Type B pancreatic cell (in vitro differentiated cells): Measurements from ENCODE around the gene UGCG. TPM values are rescaled to one million over a fixed set of nuclear protein-coding genes. Genes with fewer than 3 reads are reported as not detected.
"Not testable (repeated sequence)": the region's sequence is repeated elsewhere in the genome, so short reads cannot be mapped to it uniquely, and the experiment has no call there.

Source experiments
- DNase-seq: peaks from one replicate; pipeline ENCODE4 v3.0.0; 2021; ENCODE audit warnings: mixed read lengths; ENCODE audit not compliant: unreplicated experiment; ENCODE audit errors: extremely low spot score
- H3K27ac Mint-ChIP-seq: 2 replicates; pipeline ENCODE4 v1.8.0; 2021; ENCODE audit warnings: mild to moderate bottlenecking, mixed read lengths
- H3K27me3 Mint-ChIP-seq: 2 replicates; pipeline ENCODE4 v1.8.0; 2021; ENCODE audit warnings: mixed read lengths
- H3K36me3 Mint-ChIP-seq: 2 replicates; pipeline ENCODE4 v1.8.0; 2021; ENCODE audit warnings: mixed read lengths
- H3K4me1 Mint-ChIP-seq: one replicate; pipeline ENCODE4 v1.8.0; 2021; ENCODE audit warnings: mixed read lengths; ENCODE audit not compliant: unreplicated experiment
- H3K4me3 Mint-ChIP-seq: 2 replicates; pipeline ENCODE4 v1.8.0; 2021; ENCODE audit warnings: mild to moderate bottlenecking, mixed read lengths
- H3K9me3 Mint-ChIP-seq: 2 replicates; pipeline ENCODE4 v1.8.0; 2021; ENCODE audit warnings: mixed read lengths
- total RNA-seq: library from RNA; stranded (reverse); gene quantifications from 2 replicates; pipeline ENCODE4 v1.2.1, GENCODE V29; 2021; ENCODE audit warnings: low replicate concordance
- TF ChIP-seq, protein P1 (sequence below): fragments of 200-600 bp; sonication (generic); conservative IDR thresholded peaks from 2 replicates; pipeline ENCODE4 v1.5.0; 2021; ENCODE audit warnings: antibody characterized with exemption, mild to moderate bottlenecking

Gene UGCG
- total RNA-seq, 1 donor from 2014 or later: 28.3 TPM

DNA sequence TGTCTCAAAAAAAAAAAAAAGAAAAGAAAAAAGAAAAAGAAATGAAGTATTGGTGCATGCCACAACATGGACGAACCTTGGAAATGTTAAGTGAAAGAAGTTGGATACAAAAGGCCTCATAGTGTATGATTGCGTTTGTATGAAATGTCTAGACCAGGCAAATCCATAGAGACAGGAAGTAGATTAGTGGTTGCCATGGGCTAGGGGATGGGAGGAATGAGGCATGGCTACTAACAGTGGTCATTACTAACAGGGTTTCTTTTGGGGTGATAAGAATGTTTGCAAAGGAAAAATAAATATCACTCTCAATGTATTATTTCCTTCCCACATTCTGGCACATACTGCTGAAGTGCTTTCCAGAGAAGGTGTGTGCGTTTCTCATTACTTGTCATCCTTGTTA lies 44.1 kb downstream of the UGCG start:
- Mint-ChIP-seq H3K4me1 (peaks cover 33% of the 10 kb centered on the region), H3K9me3 (peaks cover 4% of the 10 kb centered on the region), H3K36me3 (peaks cover 14% of the 10 kb centered on the region), H3K27me3 (no peaks in the 10 kb centered on the region), H3K27ac (no peak overlapping the region), H3K4me3 (no peak overlapping the region)
- TF ChIP-seq, protein P1, sequence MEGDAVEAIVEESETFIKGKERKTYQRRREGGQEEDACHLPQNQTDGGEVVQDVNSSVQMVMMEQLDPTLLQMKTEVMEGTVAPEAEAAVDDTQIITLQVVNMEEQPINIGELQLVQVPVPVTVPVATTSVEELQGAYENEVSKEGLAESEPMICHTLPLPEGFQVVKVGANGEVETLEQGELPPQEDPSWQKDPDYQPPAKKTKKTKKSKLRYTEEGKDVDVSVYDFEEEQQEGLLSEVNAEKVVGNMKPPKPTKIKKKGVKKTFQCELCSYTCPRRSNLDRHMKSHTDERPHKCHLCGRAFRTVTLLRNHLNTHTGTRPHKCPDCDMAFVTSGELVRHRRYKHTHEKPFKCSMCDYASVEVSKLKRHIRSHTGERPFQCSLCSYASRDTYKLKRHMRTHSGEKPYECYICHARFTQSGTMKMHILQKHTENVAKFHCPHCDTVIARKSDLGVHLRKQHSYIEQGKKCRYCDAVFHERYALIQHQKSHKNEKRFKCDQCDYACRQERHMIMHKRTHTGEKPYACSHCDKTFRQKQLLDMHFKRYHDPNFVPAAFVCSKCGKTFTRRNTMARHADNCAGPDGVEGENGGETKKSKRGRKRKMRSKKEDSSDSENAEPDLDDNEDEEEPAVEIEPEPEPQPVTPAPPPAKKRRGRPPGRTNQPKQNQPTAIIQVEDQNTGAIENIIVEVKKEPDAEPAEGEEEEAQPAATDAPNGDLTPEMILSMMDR: no peak
- no peak for DNase-seq

DNA sequence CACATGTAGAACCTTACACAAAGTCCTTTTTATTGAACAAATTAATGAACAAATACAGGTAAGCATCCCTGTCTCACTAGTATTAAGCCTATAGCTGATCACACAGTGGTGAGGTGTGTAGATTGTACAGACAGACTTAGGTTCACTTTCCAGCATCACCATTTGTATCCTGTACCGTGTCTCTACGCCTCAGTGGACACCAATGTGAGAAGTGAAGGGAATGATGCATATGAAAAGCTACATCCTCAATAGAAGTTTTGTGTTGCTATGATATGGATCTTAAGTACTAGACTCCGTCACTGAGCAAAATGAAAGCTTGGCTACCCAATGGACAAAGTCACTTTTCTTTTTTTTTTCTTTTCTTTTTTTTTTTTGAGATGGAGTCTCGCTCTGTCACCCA lies 46.6 kb downstream of the UGCG start:
- H3K27me3 Mint-ChIP-seq: no peaks in the 10 kb centered on the region
- peaks cover 5% of the 10 kb centered on the region for H3K36me3 Mint-ChIP-seq
- no peak overlapping the region for H3K27ac Mint-ChIP-seq
- H3K4me3 Mint-ChIP-seq: no peak overlapping the region
- H3K4me1 Mint-ChIP-seq: peaks cover 14% of the 10 kb centered on the region
- no peaks in the 10 kb centered on the region for H3K9me3 Mint-ChIP-seq
- DNase-seq: no peak
- TF ChIP-seq, protein P1: no peak

DNA sequence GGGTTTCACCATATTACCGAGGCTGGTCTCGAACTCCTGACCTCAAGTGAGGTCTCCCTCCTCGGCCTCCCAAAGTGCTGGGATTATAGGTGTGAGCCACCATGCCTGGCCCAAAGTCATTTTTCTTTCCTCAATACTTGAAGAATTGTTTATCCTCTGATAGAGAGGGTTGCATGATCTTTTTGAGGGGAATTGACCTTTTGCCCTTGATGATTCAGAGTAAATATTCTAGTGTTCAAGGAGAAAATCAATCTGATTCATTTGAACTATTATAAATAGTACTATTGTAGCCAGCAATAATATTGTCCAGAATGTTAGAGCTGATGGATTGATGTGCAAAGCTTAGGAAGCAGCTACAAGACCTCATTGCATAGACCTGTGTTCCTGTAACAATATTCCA lies 47.1 kb downstream of the UGCG start:
- TF ChIP-seq, protein P1: no peak
- Mint-ChIP-seq H3K27ac (no peak overlapping the region), H3K4me1 (peaks cover 10% of the 10 kb centered on the region), H3K36me3 (peaks cover 3% of the 10 kb centered on the region), H3K27me3 (no peaks in the 10 kb centered on the region), H3K9me3 (no peaks in the 10 kb centered on the region), H3K4me3 (no peak overlapping the region)
- DNase-seq: no peak

DNA sequence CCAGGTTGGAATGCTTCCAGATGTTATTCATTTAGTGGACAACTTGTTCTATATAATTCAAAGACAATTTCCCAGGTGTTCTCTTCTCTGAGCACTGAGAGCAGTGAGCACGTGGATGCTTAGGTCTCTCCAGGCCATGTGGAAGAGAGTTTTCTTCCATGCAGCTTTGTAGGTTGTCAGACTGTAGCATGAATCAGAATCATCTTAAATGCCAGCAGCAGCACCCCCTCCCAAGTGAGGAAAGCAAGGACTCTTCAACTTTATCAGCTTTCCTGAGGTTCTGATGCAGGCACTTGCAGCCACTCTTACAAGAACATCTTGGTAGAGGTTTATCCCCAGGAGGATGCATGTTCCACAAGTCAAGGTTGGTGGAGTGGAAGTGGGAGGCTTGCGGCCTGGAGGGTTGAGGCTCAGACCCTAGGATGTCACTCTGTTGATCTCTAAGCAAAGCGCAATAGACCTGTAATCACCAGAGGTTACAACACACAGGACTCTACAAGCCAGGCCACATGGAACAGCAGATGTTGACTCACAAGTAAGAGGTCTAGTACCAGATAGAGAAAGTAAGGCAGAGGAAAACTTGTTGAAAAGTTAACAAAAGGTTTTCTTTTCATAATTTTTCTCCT lies 47.7 kb downstream of the UGCG start:
- DNase-seq: no peak
- Mint-ChIP-seq H3K27ac (no peak overlapping the region), H3K4me3 (no peak overlapping the region), H3K9me3 (no peaks in the 10 kb centered on the region), H3K27me3 (no peaks in the 10 kb centered on the region), H3K36me3 (no peaks in the 10 kb centered on the region), H3K4me1 (peaks cover 6% of the 10 kb centered on the region)
- TF ChIP-seq, protein P1: no peak

DNA sequence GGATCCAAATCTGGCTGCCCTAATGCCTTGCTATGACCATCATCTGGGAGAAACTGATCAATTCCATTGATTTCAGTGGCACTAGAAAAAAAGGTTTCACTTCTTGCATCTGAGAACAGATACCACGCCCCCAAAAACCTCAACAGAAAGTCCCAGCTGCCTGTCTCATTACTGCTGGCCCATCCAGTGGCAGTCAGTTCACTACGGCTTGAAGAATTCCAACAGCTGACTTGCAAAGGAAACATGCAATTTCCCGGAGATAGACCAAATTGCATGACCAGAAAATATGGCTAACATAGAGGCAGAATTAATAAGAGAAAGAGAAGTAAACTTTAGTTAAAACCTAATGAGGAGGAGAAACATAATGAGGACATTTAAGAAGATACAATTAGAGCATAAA lies 48.6 kb downstream of the UGCG start:
- Mint-ChIP-seq H3K27me3 (no peaks in the 10 kb centered on the region), H3K4me3 (no peak overlapping the region), H3K36me3 (no peaks in the 10 kb centered on the region), H3K27ac (no peak overlapping the region), H3K4me1 (peaks cover 6% of the 10 kb centered on the region), H3K9me3 (no peaks in the 10 kb centered on the region)
- TF ChIP-seq, protein P1: no peak
- no peak for DNase-seq

DNA sequence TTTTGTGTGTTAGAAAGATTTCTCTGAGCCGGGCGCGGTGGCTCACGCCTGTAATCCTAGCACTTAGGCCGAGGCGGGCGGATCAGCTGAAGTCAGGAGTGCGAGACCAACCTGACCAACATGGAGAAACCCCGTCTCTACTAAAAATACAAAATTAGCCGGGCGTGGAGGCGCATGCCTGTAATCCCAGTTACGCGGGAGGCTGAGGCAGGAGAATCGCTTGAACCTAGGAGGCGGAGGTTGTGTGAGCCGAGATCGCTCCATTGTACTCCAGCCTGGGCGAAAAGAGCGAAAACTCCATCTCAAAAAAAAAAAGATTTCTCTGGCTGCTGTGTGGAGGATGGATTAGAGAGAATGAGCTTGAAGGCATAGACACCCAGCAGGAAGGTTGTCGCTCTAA lies 51.5 kb downstream of the UGCG start:
- H3K36me3 Mint-ChIP-seq, H3K27me3 Mint-ChIP-seq, H3K9me3 Mint-ChIP-seq, H3K27ac Mint-ChIP-seq, H3K4me1 Mint-ChIP-seq, H3K4me3 Mint-ChIP-seq, DNase-seq: not testable (repeated sequence)
